GM12892 (cell line): ENCODE data around the gene RSPH1.

Experiments
- DNase-seq: peaks from one replicate; pipeline ENCODE4 v3.0.0; 2011; ENCODE audit not compliant: insufficient read length
- FAIRE-seq: peaks from 2 replicates; lab custom pipeline; 2011; peaks lifted over from hg19 to GRCh38; lab: Jason Lieb, UNC
- POLR2A ChIP-seq: IDR thresholded peaks from 2 replicates; pipeline ENCODE4 v1.6.1; 2011; ENCODE audit warnings: low read depth, low read length, control low read depth
- POLR2AphosphoS5 ChIP-seq: IDR thresholded peaks from 2 replicates; pipeline ENCODE4 v1.6.1; 2011; ENCODE audit warnings: low read depth, low read length, control low read depth
- TAF1 ChIP-seq: IDR thresholded peaks from 2 replicates; pipeline ENCODE4 v1.6.1; 2011; ENCODE audit warnings: low read depth, mild to moderate bottlenecking, control low read depth, low read length, borderline replicate concordance

The RSPH1 gene

GRCh38 chr21:42447182-42447581 lies 48.8 kb downstream of the RSPH1 start:
- no peak for TF ChIP-seq POLR2A
- no peak for TF ChIP-seq TAF1
- no peak for TF ChIP-seq POLR2AphosphoS5
- FAIRE-seq, result no peak
- DNase-seq, result no peak

DNA sequence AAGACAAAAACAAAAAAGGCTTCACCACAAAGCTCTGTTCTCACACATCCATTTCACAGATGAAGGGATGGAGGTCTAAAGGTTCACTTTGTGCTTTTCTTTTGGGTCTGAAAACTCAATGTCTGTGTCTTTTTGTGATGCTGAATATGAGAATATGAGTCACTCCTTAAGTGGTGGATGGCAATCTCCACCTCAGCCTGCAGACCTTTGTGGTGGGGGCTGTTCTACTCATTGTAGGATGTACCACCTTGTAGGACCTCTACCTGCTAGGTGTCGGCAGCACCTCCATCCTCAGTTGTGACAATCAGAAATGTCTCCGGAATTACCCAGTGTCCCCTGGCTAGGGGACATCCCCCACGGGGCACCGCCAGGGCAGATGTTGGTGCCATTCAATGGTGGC lies 49.5 kb downstream of the RSPH1 start:
- TF ChIP-seq POLR2A (no peak), POLR2AphosphoS5 (no peak), TAF1 (no peak)
- no peak for DNase-seq
- peak; percentile 78 for FAIRE-seq

GRCh38 chr21:42445311-42445710 lies 50.7 kb downstream of the RSPH1 start:
- no peak for TF ChIP-seq POLR2A
- no peak for TF ChIP-seq TAF1
- TF ChIP-seq POLR2AphosphoS5, result no peak
- no peak for FAIRE-seq
- no peak for DNase-seq

DNA sequence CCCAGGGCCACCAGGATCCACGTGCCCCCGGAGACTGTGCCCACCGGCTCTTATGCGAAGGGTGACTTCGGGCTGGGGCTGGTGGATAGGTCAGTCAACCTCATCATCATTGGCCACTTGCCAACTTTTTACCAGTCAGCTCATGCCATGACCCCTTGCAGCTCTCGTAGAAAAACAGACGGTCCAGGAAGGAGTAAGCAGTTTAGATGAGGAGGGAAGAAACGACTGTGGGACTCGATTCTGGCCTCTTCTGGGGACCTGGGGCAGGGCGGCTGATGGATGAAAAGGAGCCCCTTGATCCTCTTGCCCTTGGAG lies 51.3 kb downstream of the RSPH1 start:
- no peak for TF ChIP-seq TAF1
- TF ChIP-seq POLR2AphosphoS5, result no peak
- no peak for TF ChIP-seq POLR2A
- FAIRE-seq, result no peak
- no peak for DNase-seq

- TF ChIP-seq POLR2A, result no peak
- no peak for TF ChIP-seq POLR2AphosphoS5
- no peak for TF ChIP-seq TAF1
- DNase-seq (no peak), FAIRE-seq (no peak)
These were observed 51.9 kb downstream of the RSPH1 start for GRCh38 chr21:42443876-42444744.

DNA sequence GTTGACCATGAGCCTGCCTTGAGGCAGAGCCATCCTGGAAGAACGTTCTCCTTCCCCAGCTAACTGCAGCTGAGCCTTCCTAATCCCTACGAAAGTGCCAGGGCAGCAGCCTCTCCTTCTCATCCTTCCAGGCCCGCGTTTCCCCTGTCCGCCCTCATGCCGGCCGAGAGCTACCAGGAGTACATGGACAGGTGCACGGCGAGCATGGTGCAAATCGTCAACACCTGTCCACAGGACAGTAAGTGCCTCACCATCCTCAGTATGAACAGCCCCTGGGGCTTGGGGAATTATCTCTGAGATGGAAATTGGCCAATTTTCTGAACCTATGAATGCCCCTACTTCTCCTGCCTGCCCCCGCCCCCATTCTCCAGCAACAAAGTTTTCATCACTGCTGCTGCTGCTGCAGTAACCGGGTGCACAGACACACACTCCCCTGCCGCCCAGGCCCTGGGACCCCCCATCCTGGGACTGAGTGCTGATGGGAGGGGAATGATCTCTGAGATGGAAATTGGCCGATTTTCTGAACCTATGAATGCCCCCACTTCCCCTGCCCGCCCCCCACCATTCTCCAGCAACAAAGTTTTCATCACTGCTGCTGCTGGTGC lies 52.7 kb downstream of the RSPH1 start:
- FAIRE-seq (no peak), DNase-seq (no peak)
- TF ChIP-seq POLR2A (no peak), TAF1 (no peak), POLR2AphosphoS5 (no peak)

GRCh38 chr21:42441963-42442362 lies 54.1 kb downstream of the RSPH1 start:
- FAIRE-seq (no peak), DNase-seq (no peak)
- no peak for TF ChIP-seq TAF1
- TF ChIP-seq POLR2A, result no peak
- no peak for TF ChIP-seq POLR2AphosphoS5

- DNase-seq (peak; percentile 68), FAIRE-seq (no peak)
- no peak for TF ChIP-seq POLR2AphosphoS5
- TF ChIP-seq TAF1, result no peak
- no peak for TF ChIP-seq POLR2A
These were observed 55.7 kb downstream of the RSPH1 start for GRCh38 chr21:42440187-42440792.

DNA sequence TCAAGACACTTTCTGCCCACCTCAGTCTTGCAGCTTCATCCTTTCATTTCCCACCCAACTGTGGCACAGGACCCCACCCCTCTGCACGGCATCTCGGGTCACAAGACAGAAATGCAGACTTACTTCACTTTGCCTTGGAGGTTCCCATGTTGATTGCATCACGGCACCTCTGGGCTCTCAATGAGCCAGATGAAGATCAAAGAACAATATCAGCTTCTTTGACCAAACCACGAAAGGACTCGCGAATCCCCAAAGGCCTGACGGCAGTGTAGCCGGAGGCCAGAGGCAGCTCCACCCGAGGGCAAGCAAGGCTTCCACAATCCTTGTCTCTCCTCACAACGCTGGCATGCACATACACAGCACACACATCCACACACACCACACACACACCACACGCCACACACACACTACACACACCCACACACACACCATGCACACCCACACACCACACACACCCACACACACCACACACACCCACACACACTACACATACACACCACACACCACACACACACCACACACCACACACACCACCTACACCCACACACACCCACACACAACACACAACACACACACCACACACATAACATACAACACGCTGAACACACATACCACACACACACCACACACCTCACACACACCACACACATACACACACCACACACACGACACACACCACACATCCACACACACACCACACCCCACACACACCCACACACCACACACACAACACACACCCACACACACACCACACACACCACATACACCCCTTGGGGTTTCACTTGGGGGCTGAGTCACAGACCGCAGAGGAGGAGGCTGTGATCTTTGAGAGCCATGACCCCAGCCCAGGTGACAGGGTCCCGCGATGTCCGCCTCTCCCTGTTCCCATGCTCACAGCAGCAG lies 56.5 kb downstream of the RSPH1 start:
- peak; percentile 99 for FAIRE-seq
- no peak for TF ChIP-seq POLR2A
- TF ChIP-seq TAF1, result no peak
- no peak for TF ChIP-seq POLR2AphosphoS5
- no peak for DNase-seq

GRCh38 chr21:42438316-42439205 lies 57.5 kb downstream of the RSPH1 start:
- no peak for FAIRE-seq
- no peak for DNase-seq
- no peak for TF ChIP-seq TAF1
- TF ChIP-seq POLR2AphosphoS5, result no peak
- no peak for TF ChIP-seq POLR2A

DNA sequence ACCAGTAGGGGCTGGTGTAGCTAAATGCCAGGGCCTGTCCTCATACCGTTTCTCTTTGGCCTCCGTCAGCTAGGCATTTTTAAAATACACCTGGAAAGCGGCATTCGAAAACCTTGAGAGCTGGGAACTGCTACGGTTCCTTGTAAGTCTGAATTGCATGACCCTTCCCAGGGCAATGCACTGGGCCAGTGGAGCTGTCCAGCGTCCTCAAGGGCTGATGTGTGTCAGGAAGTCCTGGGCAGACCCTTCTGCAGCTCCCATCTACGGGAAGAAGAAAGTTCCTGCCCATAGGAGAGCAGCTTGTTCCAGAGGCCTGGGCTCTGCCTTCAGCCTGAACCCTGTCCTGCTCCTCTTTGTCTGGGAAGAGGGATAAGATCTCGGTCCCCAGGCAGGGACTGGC lies 58.2 kb downstream of the RSPH1 start:
- FAIRE-seq, result no peak
- TF ChIP-seq POLR2A, result no peak
- no peak for DNase-seq

DNA sequence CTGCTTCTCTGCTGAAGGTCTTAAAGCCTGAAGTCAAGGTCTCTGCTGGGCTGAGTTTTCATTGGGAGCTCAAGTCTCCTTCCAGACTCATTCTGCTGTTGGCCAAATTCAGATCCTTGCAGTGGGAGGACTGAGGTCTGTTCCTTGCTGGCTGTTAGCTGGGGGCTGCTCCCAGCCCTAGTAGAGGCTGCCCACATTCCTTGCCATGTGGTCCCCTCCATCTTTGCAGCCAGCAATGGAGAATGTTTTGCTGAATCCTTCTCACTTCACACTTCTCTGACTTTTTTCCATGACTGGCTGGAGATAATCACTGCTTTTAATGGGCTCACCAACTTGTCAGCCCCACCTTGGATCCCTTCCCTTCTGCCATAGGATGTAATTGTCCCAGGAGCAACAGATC lies 59.1 kb downstream of the RSPH1 start:
- DNase-seq (no peak), FAIRE-seq (no peak)
- TF ChIP-seq POLR2AphosphoS5 (no peak), POLR2A (no peak)
